AG09309 (cell line): ENCODE data around the gene FGF22.

Experiments used
- DNase-seq: peaks from one replicate; pipeline ENCODE4 v3.0.0-alpha.2; 2010; ENCODE audit warnings: low read depth
- H3K4me3 ChIP-seq: 2 replicates; pipeline ENCODE4 v1.5.1; 2011; ENCODE audit warnings: mild to moderate bottlenecking, low read depth, low read length, moderate library complexity; ENCODE audit not compliant: control insufficient read depth
- CTCF ChIP-seq: IDR thresholded peaks from 2 replicates; pipeline ENCODE4 v1.5.1; 2011; ENCODE audit warnings: mild to moderate bottlenecking, low read depth, low read length, inconsistent platforms; ENCODE audit not compliant: insufficient read depth, control insufficient read depth; ENCODE audit errors: missing control alignments

FGF22 gene

GRCh38 chr19:650121-650520, 10.4 kb downstream of the FGF22 start:
- no peak for TF ChIP-seq CTCF
- no peak overlapping the region for H3K4me3 ChIP-seq
- no peak for DNase-seq

GRCh38 chr19:651114-651818, 11.6 kb downstream of the FGF22 start:
- no peak overlapping the region for H3K4me3 ChIP-seq
- no peak for DNase-seq
- no peak for TF ChIP-seq CTCF

- no peak for DNase-seq
- TF ChIP-seq CTCF, result no peak
- H3K4me3 ChIP-seq, result no peak overlapping the region
Observed at GRCh38 chr19:651991-652390, 12.3 kb downstream of the FGF22 start.

- no peak overlapping the region for H3K4me3 ChIP-seq
- no peak for DNase-seq
- no peak for TF ChIP-seq CTCF
Observed at GRCh38 chr19:652467-653389, 13.0 kb downstream of the FGF22 start.

GRCh38 chr19:653425-653824, 13.7 kb downstream of the FGF22 start:
- TF ChIP-seq CTCF, result no peak
- H3K4me3 ChIP-seq, result no peak overlapping the region
- no peak for DNase-seq

GRCh38 chr19:655691-656090, 16.0 kb downstream of the FGF22 start:
- DNase-seq, result no peak
- H3K4me3 ChIP-seq, result no peak overlapping the region
- no peak for TF ChIP-seq CTCF
